GM23338 (cell line): ENCODE results near the gene ZNF410. TPM values are rescaled to one million over a fixed set of nuclear protein-coding genes. Genes with fewer than 3 reads are reported as not detected.

Experiments
- ATAC-seq: fragments of 200-7000 bp; cut with Tn5 transposase; 3 replicates; pipeline ENCODE4 v1.9.1; 2020
- DNase-seq: peaks from one replicate; pipeline ENCODE4 v3.0.0-alpha.2; 2015; ENCODE audit warnings: low spot score
- H2AFZ ChIP-seq: fragments of 200-600 bp; sonication (generic); 2 replicates; pipeline ENCODE4 v1.8.0; 2016; ENCODE audit warnings: antibody characterized with exemption, mild to moderate bottlenecking, moderate library complexity
- H3F3A ChIP-seq: fragments of 200-600 bp; sonication (generic); replicated peaks from 2 replicates; pipeline ENCODE4 v1.8.0; 2017; ENCODE audit warnings: antibody characterized with exemption, mixed run types, low read depth
- H3K27ac ChIP-seq: fragments of 200-600 bp; sonication (generic); 2 replicates; pipeline ENCODE4 v1.6.1; 2016; ENCODE audit warnings: low read depth
- H3K27me3 ChIP-seq: fragments of 200-600 bp; sonication (generic); 2 replicates; pipeline ENCODE4 v1.8.0; 2016; ENCODE audit warnings: mild to moderate bottlenecking, mixed run types, moderate library complexity; ENCODE audit not compliant: insufficient read depth
- H3K36me3 ChIP-seq: fragments of 200-600 bp; sonication (generic); 2 replicates; pipeline ENCODE4 v1.8.0; 2016; ENCODE audit warnings: mild to moderate bottlenecking; ENCODE audit not compliant: insufficient read depth
- H3K4me1 ChIP-seq: fragments of 200-600 bp; sonication (generic); 2 replicates; pipeline ENCODE4 v1.8.0; 2016; ENCODE audit warnings: mild to moderate bottlenecking, moderate library complexity; ENCODE audit not compliant: insufficient read depth
- H3K4me2 ChIP-seq: fragments of 200-600 bp; sonication (generic); 2 replicates; pipeline ENCODE4 v1.7.1; 2017; ENCODE audit warnings: mixed run types
- H3K4me3 ChIP-seq: fragments of 200-600 bp; sonication (generic); 2 replicates; pipeline ENCODE4 v1.6.1; 2016; ENCODE audit warnings: mixed run types
- H3K79me2 ChIP-seq: fragments of 200-600 bp; sonication (generic); replicated peaks from 2 replicates; pipeline ENCODE4 v1.8.0; 2017; ENCODE audit warnings: mild to moderate bottlenecking; ENCODE audit not compliant: insufficient read depth
- H3K9me2 ChIP-seq: fragments of 200-600 bp; sonication (generic); 2 replicates; pipeline ENCODE4 v1.8.0; 2017; ENCODE audit not compliant: insufficient read depth
- H4K20me1 ChIP-seq: fragments of 200-600 bp; sonication (generic); replicated peaks from 2 replicates; pipeline ENCODE4 v1.8.0; 2017; ENCODE audit warnings: mild to moderate bottlenecking; ENCODE audit not compliant: insufficient read depth
- H3K27ac Mint-ChIP-seq: 2 replicates; pipeline ENCODE4 v1.8.0; 2020; ENCODE audit warnings: inconsistent platforms, mild to moderate bottlenecking, moderate library complexity, mixed read lengths
- H3K27me3 Mint-ChIP-seq: 3 replicates; pipeline ENCODE4 v1.8.0; 2022; ENCODE audit warnings: low read depth, mild to moderate bottlenecking, moderate library complexity, mixed read lengths, inconsistent platforms; ENCODE audit not compliant: insufficient read depth, poor library complexity
- H3K36me3 Mint-ChIP-seq: 3 replicates; pipeline ENCODE4 v1.8.0; 2021; ENCODE audit warnings: low read depth, mild to moderate bottlenecking, inconsistent platforms, moderate library complexity, mixed read lengths
- H3K4me1 Mint-ChIP-seq: 3 replicates; pipeline ENCODE4 v1.8.0; 2020; ENCODE audit warnings: mild to moderate bottlenecking, inconsistent platforms, mixed read lengths
- H3K4me3 Mint-ChIP-seq: 3 replicates; pipeline ENCODE4 v1.8.0; 2021; ENCODE audit warnings: moderate library complexity, mild to moderate bottlenecking, inconsistent platforms, mixed read lengths
- H3K9me3 Mint-ChIP-seq: 3 replicates; pipeline ENCODE4 v1.8.0; 2020; ENCODE audit warnings: moderate library complexity, mild to moderate bottlenecking, inconsistent platforms, mixed read lengths
- CREB1 ChIP-seq: fragments of 250-450 bp; sonication (Bioruptor Pico); IDR thresholded peaks from 2 replicates; pipeline ENCODE4 v1.5.0; 2020; ENCODE audit warnings: low read depth, mild to moderate bottlenecking, moderate library complexity
- CTCF ChIP-seq, 2 experiments: fragments of 200-600 bp in 1 of 2; sonication (generic) in 1 of 2; conservative IDR thresholded peaks; 2 replicates each; pipeline versions ENCODE4 v1.5.1 to v1.6.1; 2016 to 2017; ENCODE audit warnings: antibody characterized with exemption in 2 of 2, low read depth in 2 of 2, mild to moderate bottlenecking in 2 of 2, moderate library complexity in 1 of 2
- ETS1 ChIP-seq: IDR thresholded peaks from 2 replicates; pipeline ENCODE4 v1.6.1; 2016; ENCODE audit warnings: antibody characterized with exemption
- EZH2 ChIP-seq: fragments of 200-600 bp; sonication (generic); IDR thresholded peaks from one replicate; pipeline ENCODE4 v1.8.0; 2017; ENCODE audit warnings: antibody characterized with exemption, mild to moderate bottlenecking, low read depth; ENCODE audit not compliant: unreplicated experiment
- EZH2phosphoT487 ChIP-seq: fragments of 200-600 bp; sonication (generic); IDR thresholded peaks from one replicate; pipeline ENCODE4 v1.8.1; 2018; ENCODE audit warnings: antibody characterized with exemption; ENCODE audit not compliant: unreplicated experiment
- JUNB ChIP-seq: IDR thresholded peaks from one replicate; pipeline ENCODE4 v1.6.1; 2016; ENCODE audit warnings: antibody characterized with exemption; ENCODE audit not compliant: unreplicated experiment
- NANOG ChIP-seq: IDR thresholded peaks from 2 replicates; pipeline ENCODE4 v1.6.1; 2016; ENCODE audit warnings: antibody characterized with exemption, borderline replicate concordance
- POLR2AphosphoS5 ChIP-seq: IDR thresholded peaks from 2 replicates; pipeline ENCODE4 v1.6.1; 2016; ENCODE audit warnings: antibody characterized with exemption, low read depth
- REST ChIP-seq: IDR thresholded peaks from one replicate; pipeline ENCODE4 v1.6.1; 2018; ENCODE audit warnings: antibody characterized with exemption; ENCODE audit not compliant: unreplicated experiment
- STAT1 ChIP-seq: IDR thresholded peaks from one replicate; pipeline ENCODE4 v1.6.1; 2016; ENCODE audit warnings: antibody characterized with exemption; ENCODE audit not compliant: unreplicated experiment
- ZNF114 ChIP-seq: fragments of 250-450 bp; sonication (Bioruptor Pico); IDR thresholded peaks from 2 replicates; pipeline ENCODE4 v1.5.0; 2020; ENCODE audit warnings: mild to moderate bottlenecking, moderate library complexity
- ZNF331 ChIP-seq: fragments of 250-450 bp; sonication (Bioruptor Pico); IDR thresholded peaks from 2 replicates; pipeline ENCODE4 v1.5.0; 2020; ENCODE audit warnings: low read depth, mild to moderate bottlenecking, moderate library complexity
- polyA plus RNA-seq: library from polyadenylated mRNA; unstranded; fragments of >200 nt; fragmentation: Nextera tagmentation; extraction: Ambion mirVana; gene quantifications from 2 replicates; pipeline ENCODE4 v1.2.1, GENCODE V29; 2016
- total RNA-seq: library from RNA; depleted of rRNA; stranded (reverse); fragments of >200 nt; shearing (Covaris generic); gene quantifications from 2 replicates; pipeline ENCODE4 v1.2.3, GENCODE V29; 2014
- TF ChIP-seq, protein P1 (sequence below): fragments of 250-450 bp; sonication (Bioruptor Pico); IDR thresholded peaks from 2 replicates; pipeline ENCODE4 v1.5.0; 2020; ENCODE audit warnings: mild to moderate bottlenecking, moderate library complexity

ZNF410 gene
- total and polyA plus RNA-seq, 2 experiments from 2014 or later, result 10.6 to 20.4 TPM

DNA sequence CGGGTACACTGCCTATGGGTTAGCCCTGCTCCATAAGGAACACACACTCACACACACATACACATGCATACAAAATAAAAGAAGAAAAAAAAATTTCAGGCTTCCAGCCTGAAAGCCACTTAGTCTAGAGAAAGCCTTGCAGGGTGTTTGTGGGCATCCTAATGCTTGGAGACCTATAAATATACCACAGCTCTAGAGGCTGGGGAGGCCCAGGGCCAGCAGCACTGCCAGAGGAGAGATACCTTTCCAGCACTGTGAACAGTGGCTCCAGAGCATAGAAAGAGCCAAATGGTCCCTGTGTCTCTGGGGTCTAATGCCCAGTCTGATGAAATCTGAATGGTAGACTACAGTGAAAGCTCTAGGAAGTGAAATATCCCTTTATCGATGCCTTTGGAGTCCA lies 50.4 kb downstream of the ZNF410 start:
- no peak for TF ChIP-seq EZH2phosphoT487
- TF ChIP-seq EZH2, result no peak
- TF ChIP-seq CTCF (conservative IDR thresholded peaks at IDR 0.05; ENCODE audit: low read depth in 2 of 2), result no peak
- no peak for TF ChIP-seq STAT1
- no peak for TF ChIP-seq CREB1 (CRISPR knock-in tag)
- no peak for TF ChIP-seq ETS1
- no peak for TF ChIP-seq JUNB
- no peak for TF ChIP-seq NANOG
- no peak for TF ChIP-seq POLR2AphosphoS5
- TF ChIP-seq ZNF331 (CRISPR knock-in tag), result no peak
- no peak for TF ChIP-seq REST
- TF ChIP-seq ZNF114, result no peak
- TF ChIP-seq, protein P1, sequence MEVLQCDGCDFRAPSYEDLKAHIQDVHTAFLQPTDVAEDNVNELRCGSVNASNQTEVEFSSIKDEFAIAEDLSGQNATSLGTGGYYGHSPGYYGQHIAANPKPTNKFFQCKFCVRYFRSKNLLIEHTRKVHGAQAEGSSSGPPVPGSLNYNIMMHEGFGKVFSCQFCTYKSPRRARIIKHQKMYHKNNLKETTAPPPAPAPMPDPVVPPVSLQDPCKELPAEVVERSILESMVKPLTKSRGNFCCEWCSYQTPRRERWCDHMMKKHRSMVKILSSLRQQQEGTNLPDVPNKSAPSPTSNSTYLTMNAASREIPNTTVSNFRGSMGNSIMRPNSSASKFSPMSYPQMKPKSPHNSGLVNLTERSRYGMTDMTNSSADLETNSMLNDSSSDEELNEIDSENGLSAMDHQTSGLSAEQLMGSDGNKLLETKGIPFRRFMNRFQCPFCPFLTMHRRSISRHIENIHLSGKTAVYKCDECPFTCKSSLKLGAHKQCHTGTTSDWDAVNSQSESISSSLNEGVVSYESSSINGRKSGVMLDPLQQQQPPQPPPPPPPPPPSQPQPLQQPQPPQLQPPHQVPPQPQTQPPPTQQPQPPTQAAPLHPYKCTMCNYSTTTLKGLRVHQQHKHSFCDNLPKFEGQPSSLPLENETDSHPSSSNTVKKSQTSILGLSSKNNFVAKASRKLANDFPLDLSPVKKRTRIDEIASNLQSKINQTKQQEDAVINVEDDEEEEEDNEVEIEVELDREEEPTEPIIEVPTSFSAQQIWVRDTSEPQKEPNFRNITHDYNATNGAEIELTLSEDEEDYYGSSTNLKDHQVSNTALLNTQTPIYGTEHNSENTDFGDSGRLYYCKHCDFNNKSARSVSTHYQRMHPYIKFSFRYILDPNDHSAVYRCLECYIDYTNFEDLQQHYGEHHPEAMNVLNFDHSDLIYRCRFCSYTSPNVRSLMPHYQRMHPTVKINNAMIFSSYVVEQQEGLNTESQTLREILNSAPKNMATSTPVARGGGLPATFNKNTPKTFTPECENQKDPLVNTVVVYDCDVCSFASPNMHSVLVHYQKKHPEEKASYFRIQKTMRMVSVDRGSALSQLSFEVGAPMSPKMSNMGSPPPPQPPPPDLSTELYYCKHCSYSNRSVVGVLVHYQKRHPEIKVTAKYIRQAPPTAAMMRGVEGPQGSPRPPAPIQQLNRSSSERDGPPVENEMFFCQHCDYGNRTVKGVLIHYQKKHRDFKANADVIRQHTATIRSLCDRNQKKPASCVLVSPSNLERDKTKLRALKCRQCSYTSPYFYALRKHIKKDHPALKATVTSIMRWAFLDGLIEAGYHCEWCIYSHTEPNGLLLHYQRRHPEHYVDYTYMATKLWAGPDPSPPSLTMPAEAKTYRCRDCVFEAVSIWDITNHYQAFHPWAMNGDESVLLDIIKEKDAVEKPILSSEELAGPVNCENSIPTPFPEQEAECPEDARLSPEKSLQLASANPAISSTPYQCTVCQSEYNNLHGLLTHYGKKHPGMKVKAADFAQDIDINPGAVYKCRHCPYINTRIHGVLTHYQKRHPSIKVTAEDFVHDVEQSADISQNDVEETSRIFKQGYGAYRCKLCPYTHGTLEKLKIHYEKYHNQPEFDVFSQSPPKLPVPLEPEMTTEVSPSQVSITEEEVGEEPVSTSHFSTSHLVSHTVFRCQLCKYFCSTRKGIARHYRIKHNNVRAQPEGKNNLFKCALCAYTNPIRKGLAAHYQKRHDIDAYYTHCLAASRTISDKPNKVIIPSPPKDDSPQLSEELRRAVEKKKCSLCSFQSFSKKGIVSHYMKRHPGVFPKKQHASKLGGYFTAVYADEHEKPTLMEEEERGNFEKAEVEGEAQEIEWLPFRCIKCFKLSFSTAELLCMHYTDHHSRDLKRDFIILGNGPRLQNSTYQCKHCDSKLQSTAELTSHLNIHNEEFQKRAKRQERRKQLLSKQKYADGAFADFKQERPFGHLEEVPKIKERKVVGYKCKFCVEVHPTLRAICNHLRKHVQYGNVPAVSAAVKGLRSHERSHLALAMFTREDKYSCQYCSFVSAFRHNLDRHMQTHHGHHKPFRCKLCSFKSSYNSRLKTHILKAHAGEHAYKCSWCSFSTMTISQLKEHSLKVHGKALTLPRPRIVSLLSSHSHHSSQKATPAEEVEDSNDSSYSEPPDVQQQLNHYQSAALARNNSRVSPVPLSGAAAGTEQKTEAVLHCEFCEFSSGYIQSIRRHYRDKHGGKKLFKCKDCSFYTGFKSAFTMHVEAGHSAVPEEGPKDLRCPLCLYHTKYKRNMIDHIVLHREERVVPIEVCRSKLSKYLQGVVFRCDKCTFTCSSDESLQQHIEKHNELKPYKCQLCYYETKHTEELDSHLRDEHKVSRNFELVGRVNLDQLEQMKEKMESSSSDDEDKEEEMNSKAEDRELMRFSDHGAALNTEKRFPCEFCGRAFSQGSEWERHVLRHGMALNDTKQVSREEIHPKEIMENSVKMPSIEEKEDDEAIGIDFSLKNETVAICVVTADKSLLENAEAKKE, result no peak
- no peaks in the 10 kb centered on the region for H3K27me3 Mint-ChIP-seq
- H3K4me3 ChIP-seq, result no peak overlapping the region
- DNase-seq (no peak), ATAC-seq (no peak)
- no peak overlapping the region for H3K4me3 Mint-ChIP-seq
- no peaks in the 10 kb centered on the region for H3K4me1 ChIP-seq
- H3K9me2 ChIP-seq, result no peaks in the 10 kb centered on the region
- H3F3A ChIP-seq, result no peaks in the 10 kb centered on the region
- H3K4me1 Mint-ChIP-seq, result no peaks in the 10 kb centered on the region
- H3K27me3 ChIP-seq, result no peaks in the 10 kb centered on the region
- no peak overlapping the region for H3K27ac ChIP-seq
- H3K27ac Mint-ChIP-seq, result no peak overlapping the region
- H4K20me1 ChIP-seq, result no peaks in the 10 kb centered on the region; the same call in 1 of the 2 replicates
- no peak overlapping the region for H3K4me2 ChIP-seq
- no peaks in the 10 kb centered on the region for H3K36me3 Mint-ChIP-seq
- H3K36me3 ChIP-seq, result peaks cover 1% of the 10 kb centered on the region
- no peak overlapping the region for H2AFZ ChIP-seq
- no peaks in the 10 kb centered on the region for H3K79me2 ChIP-seq
- no peaks in the 10 kb centered on the region for H3K9me3 Mint-ChIP-seq
